GM19467 (cell line): ENCODE measurements around the gene USP6.
A peak's percentile ranks its signal among the peaks of the same experiment; 100 is the strongest.
"Not testable (repeated sequence)": the region's sequence is repeated elsewhere in the genome, so short reads cannot be mapped to it uniquely, and the experiment has no call there.

Experiments
- ATAC-seq: cut with Tn5 transposase; IDR thresholded peaks from one replicate; pipeline ENCODE4 v1.9.1; 2021; ENCODE audit warnings: mild to moderate bottlenecking, moderate library complexity; ENCODE audit not compliant: unreplicated experiment

Gene USP6

GRCh38 chr17:5115673-5116651 lies at the start of gene USP6:
USP6 (plus strand) TSS chr17:5116032; CDS start chr17:5130368, 14,336 bp downstream.
- no peak for ATAC-seq

- ATAC-seq: no peak
Observed at GRCh38 chr17:5068236-5068635, 47.6 kb upstream of the USP6 start.

- no peak for ATAC-seq
Observed at GRCh38 chr17:5069724-5070123, 46.1 kb upstream of the USP6 start.

GRCh38 chr17:5075472-5075871 lies 40.4 kb upstream of the USP6 start:
- ATAC-seq: not testable (repeated sequence)

GRCh38 chr17:5077275-5077674 lies 38.6 kb upstream of the USP6 start:
- not testable (repeated sequence) for ATAC-seq

- ATAC-seq: no peak
Observed at GRCh38 chr17:5077781-5078105, 38.1 kb upstream of the USP6 start.

- peak; percentile 87 for ATAC-seq
Observed at GRCh38 chr17:5078106-5079028, 37.5 kb upstream of the USP6 start, which contains the start of gene ZFP3. ZFP3 (plus strand) TSS chr17:5078467; CDS start chr17:5091505, 13,038 bp downstream.

GRCh38 chr17:5080591-5080990 lies 35.2 kb upstream of the USP6 start:
- no peak for ATAC-seq

GRCh38 chr17:5092218-5093010 lies 23.4 kb upstream of the USP6 start:
- no peak for ATAC-seq

GRCh38 chr17:5096731-5097100 lies 19.1 kb upstream of the USP6 start:
- ATAC-seq: no peak

- ATAC-seq: no peak
Observed at GRCh38 chr17:5097101-5097834, 18.6 kb upstream of the USP6 start.

- no peak for ATAC-seq
Observed at GRCh38 chr17:5099271-5099670, 16.6 kb upstream of the USP6 start.

- no peak for ATAC-seq
Observed at GRCh38 chr17:5100832-5101231, 15.0 kb upstream of the USP6 start.

- ATAC-seq: no peak
Observed at GRCh38 chr17:5110816-5111215, 5.0 kb upstream of the USP6 start.

GRCh38 chr17:5111402-5112204 lies 4.2 kb upstream of the USP6 start, which contains the start of gene ZNF232:
ZNF232 (minus strand) TSS chr17:5111878; CDS start chr17:5111822, 56 bp downstream.
- ATAC-seq: peak; percentile 92

- ATAC-seq: no peak
Observed at GRCh38 chr17:5118219-5118618, 2.4 kb downstream of the USP6 start.

- ATAC-seq: no peak
Observed at GRCh38 chr17:5120036-5120435, 4.2 kb downstream of the USP6 start.

GRCh38 chr17:5120436-5121185 lies 4.8 kb downstream of the USP6 start:
- not testable (repeated sequence) for ATAC-seq
